Measurements from ENCODE around the gene INPP5A. TPM values are rescaled to one million over a fixed set of nuclear protein-coding genes. Genes with fewer than 3 reads are reported as not detected.
"Not testable (repeated sequence)": the region's sequence is repeated elsewhere in the genome, so short reads cannot be mapped to it uniquely, and the experiment has no call there.

Gene INPP5A
- total RNA-seq, 6 experiments from 2014 or later, result 58.9 to 64.6 (median 63.8) TPM

DNA sequence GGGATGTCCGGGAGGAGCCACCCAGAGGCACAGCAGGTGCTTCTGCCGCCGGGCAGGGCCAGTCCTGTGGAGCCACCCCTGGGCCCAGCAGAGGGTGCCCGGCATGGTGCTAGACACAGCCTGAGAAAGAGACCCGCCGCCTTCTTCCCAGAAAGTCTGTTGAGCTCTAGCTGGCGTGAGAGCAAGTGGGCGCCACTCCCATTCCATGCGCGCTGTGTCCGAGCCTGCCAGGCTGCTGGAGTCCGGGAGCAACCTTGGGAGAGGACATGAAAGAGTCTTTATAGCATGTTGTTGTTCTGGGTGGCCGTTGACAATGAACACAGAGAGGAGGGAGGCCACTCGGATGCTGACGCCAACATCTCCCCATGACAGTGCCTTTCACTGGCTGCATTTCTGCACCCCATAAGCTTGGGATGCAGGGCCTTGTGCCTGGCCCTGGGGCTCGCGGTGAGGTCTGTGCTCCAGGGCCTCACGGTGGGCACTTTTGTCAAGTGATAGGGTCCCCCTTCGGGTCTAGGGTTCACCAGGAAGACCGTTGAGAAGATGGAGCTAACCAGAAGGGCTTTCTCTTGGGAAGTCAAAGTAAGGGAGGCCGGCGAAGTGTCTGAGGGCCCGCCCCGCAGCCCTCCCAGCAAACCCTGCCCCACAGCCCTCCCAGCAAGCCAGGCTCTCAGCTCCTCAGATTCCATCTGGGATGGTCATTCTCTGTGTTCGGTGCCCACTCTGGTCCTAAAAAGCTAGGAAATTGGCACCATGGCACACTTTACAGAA is 201.1 kb downstream of the INPP5A start:
- peaks cover 5% of the 10 kb centered on the region for H3K4me1 Mint-ChIP-seq (ENCODE audit: low read depth)
- no peak overlapping the region; the same call in 1 of the 2 replicates for H3K4me3 Mint-ChIP-seq
- H3K27me3 Mint-ChIP-seq (ENCODE audit: insufficient read depth), result peaks cover 1% of the 10 kb centered on the region; the same call in 1 of the 2 replicates
- no peaks in the 10 kb centered on the region for H3K9me3 Mint-ChIP-seq
- DNase-seq, result no peak
- 0 out of 2 replicates have a peak, but pooled peaks cover 6% of the 10 kb centered on the region for H3K36me3 Mint-ChIP-seq (ENCODE audit: low read depth)
- TF ChIP-seq CTCF (IDR thresholded peaks at IDR 0.05), result no peak
- no peak overlapping the region for H3K27ac Mint-ChIP-seq

GRCh38 chr10:132739225-132739613 is 201.6 kb downstream of the INPP5A start:
- no peak for TF ChIP-seq CTCF (IDR thresholded peaks at IDR 0.05)
- H3K27ac Mint-ChIP-seq, result no peak overlapping the region

GRCh38 chr10:132740588-132740987 is 203.0 kb downstream of the INPP5A start:
- Mint-ChIP-seq H3K4me1 (ENCODE audit: low read depth) (peaks cover 9% of the 10 kb centered on the region), H3K9me3 (no peaks in the 10 kb centered on the region), H3K27me3 (ENCODE audit: insufficient read depth) (no peaks in the 10 kb centered on the region; the same call in 1 of the 2 replicates), H3K4me3 (no peak overlapping the region), H3K36me3 (ENCODE audit: low read depth) (0 out of 2 replicates have a peak, but pooled peaks cover 6% of the 10 kb centered on the region), H3K27ac (no peak overlapping the region)
- no peak for DNase-seq
- no peak for TF ChIP-seq CTCF (IDR thresholded peaks at IDR 0.05)

More at GRCh38 chr10:132739225-132739613, 201.6 kb downstream of the INPP5A start:
- Mint-ChIP-seq H3K4me3 (no peak overlapping the region), H3K27me3 (ENCODE audit: insufficient read depth) (peaks cover 1% of the 10 kb centered on the region; the same call in 1 of the 2 replicates), H3K4me1 (ENCODE audit: low read depth) (peaks cover 9% of the 10 kb centered on the region), H3K36me3 (ENCODE audit: low read depth) (0 out of 2 replicates have a peak, but pooled peaks cover 6% of the 10 kb centered on the region), H3K9me3 (no peaks in the 10 kb centered on the region)
- DNase-seq, result no peak

- Mint-ChIP-seq H3K36me3 (ENCODE audit: low read depth) (0 out of 2 replicates have a peak, but pooled peaks cover 6% of the 10 kb centered on the region), H3K4me1 (ENCODE audit: low read depth) (peaks cover 9% of the 10 kb centered on the region), H3K4me3 (no peak overlapping the region), H3K27ac (no peak overlapping the region), H3K9me3 (no peaks in the 10 kb centered on the region), H3K27me3 (ENCODE audit: insufficient read depth) (no peaks in the 10 kb centered on the region; the same call in 1 of the 2 replicates)
- TF ChIP-seq CTCF (IDR thresholded peaks at IDR 0.05), result no peak
- DNase-seq, result no peak
Measured at GRCh38 chr10:132742167-132742836, 204.7 kb downstream of the INPP5A start.

DNA sequence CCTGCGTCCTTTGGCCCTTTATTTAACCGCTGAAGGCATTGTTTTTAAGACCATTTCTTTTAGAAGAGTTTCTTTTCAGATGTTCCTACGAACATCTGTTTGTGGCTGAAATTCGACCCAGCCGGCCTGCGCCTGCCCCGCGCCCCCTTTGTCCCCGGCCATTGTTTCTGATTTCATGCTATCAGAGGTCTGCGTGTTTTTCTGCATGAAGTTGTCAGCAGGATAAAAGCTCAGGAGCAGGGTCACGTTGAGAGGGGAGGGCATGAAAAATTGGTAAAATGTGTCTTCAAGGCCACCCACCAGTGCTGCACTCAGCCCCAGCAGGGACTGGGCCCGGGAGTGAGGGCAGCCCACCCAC is 205.2 kb downstream of the INPP5A start:
- no peak overlapping the region for H3K27ac Mint-ChIP-seq
- H3K36me3 Mint-ChIP-seq (ENCODE audit: low read depth), result 0 out of 2 replicates have a peak, but pooled peaks cover 6% of the 10 kb centered on the region
- H3K4me1 Mint-ChIP-seq (ENCODE audit: low read depth), result peaks cover 9% of the 10 kb centered on the region
- no peak for DNase-seq
- no peaks in the 10 kb centered on the region for H3K9me3 Mint-ChIP-seq
- H3K27me3 Mint-ChIP-seq (ENCODE audit: insufficient read depth), result no peaks in the 10 kb centered on the region; the same call in 1 of the 2 replicates
- no peak overlapping the region for H3K4me3 Mint-ChIP-seq
- no peak for TF ChIP-seq CTCF (IDR thresholded peaks at IDR 0.05)

GRCh38 chr10:132743196-132743924 is 205.8 kb downstream of the INPP5A start:
- H3K27me3 Mint-ChIP-seq (ENCODE audit: insufficient read depth); H3K36me3 Mint-ChIP-seq (ENCODE audit: low read depth); H3K27ac Mint-ChIP-seq; H3K4me3 Mint-ChIP-seq; H3K4me1 Mint-ChIP-seq (ENCODE audit: low read depth); H3K9me3 Mint-ChIP-seq: not testable (repeated sequence)
- DNase-seq, result peak; percentile 53
